GM12892 (cell line): ENCODE measurements around the gene ZFHX3.

Experiments used
- POLR2A ChIP-seq: IDR thresholded peaks from 2 replicates; pipeline ENCODE4 v1.6.1; 2011; ENCODE audit warnings: low read depth, low read length, control low read depth
- TAF1 ChIP-seq: IDR thresholded peaks from 2 replicates; pipeline ENCODE4 v1.6.1; 2011; ENCODE audit warnings: low read depth, mild to moderate bottlenecking, control low read depth, low read length, borderline replicate concordance

DNA sequence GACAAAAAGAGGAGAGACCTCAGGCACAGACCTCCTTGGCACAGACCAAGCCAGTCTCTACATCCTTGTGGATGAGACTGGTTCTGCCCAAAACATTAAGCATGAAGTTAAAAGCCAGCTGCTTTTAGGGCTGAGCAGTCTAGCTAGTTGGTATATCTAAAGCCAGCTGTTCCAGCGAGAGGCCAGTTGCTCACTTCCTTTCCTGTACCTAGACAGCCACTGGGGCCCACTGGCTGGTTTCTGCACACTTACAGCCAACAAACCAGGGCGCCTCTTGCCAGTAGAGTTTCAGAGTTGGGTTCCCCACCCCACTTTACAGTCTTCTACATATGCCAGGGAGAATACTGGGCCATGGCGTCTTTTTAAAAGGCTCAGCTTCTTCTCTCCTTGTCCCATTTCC lies 242.4 kb downstream of the ZFHX3 start:
- TF ChIP-seq TAF1 (no peak), POLR2A (no peak)
